ENCODE data around the gene PRDM16.

PRDM16 gene

GRCh38 chr1:3053986-3054385 lies 15.0 kb upstream of the PRDM16 start:
- no peak for DNase-seq (ENCODE audit: low read depth in 1 of 2, low spot score in 1 of 2)

GRCh38 chr1:3054474-3054873 lies 14.5 kb upstream of the PRDM16 start:
- DNase-seq (ENCODE audit: low read depth in 1 of 2, low spot score in 1 of 2) = no peak

- no peak for DNase-seq (ENCODE audit: low read depth in 1 of 2, low spot score in 1 of 2)
These were observed 14.0 kb upstream of the PRDM16 start for GRCh38 chr1:3055051-3055450.

- DNase-seq (ENCODE audit: low read depth in 1 of 2, low spot score in 1 of 2) = no peak
These were observed 12.4 kb upstream of the PRDM16 start for GRCh38 chr1:3056641-3057040.

- DNase-seq (ENCODE audit: low read depth in 1 of 2, low spot score in 1 of 2) = no peak
These were observed 10.6 kb upstream of the PRDM16 start for GRCh38 chr1:3058263-3059030.

GRCh38 chr1:3060127-3060526 lies 8.9 kb upstream of the PRDM16 start:
- no peak for DNase-seq (ENCODE audit: low read depth in 1 of 2, low spot score in 1 of 2)

- DNase-seq (ENCODE audit: low read depth in 1 of 2, low spot score in 1 of 2) = no peak
These were observed 8.1 kb upstream of the PRDM16 start for GRCh38 chr1:3060601-3061551.

- DNase-seq (ENCODE audit: low read depth in 1 of 2, low spot score in 1 of 2) = no peak
These were observed 7.4 kb upstream of the PRDM16 start for GRCh38 chr1:3061566-3061965.

GRCh38 chr1:3061981-3062615 lies 6.9 kb upstream of the PRDM16 start:
- no peak for DNase-seq (ENCODE audit: low read depth in 1 of 2, low spot score in 1 of 2)

- no peak for DNase-seq (ENCODE audit: low read depth in 1 of 2, low spot score in 1 of 2)
These were observed 6.2 kb upstream of the PRDM16 start for GRCh38 chr1:3062616-3063378.

- DNase-seq (ENCODE audit: low read depth in 1 of 2, low spot score in 1 of 2) = no peak
These were observed 5.4 kb upstream of the PRDM16 start for GRCh38 chr1:3063379-3064295.

GRCh38 chr1:3064296-3064850 lies 4.6 kb upstream of the PRDM16 start:
- DNase-seq (ENCODE audit: low read depth in 1 of 2, low spot score in 1 of 2) = no peak

GRCh38 chr1:3064901-3065300 lies 4.1 kb upstream of the PRDM16 start:
- no peak for DNase-seq (ENCODE audit: low read depth in 1 of 2, low spot score in 1 of 2)

- no peak for DNase-seq (ENCODE audit: low read depth in 1 of 2, low spot score in 1 of 2)
These were observed 3.6 kb upstream of the PRDM16 start for GRCh38 chr1:3065396-3065795.

- DNase-seq (ENCODE audit: low read depth in 1 of 2, low spot score in 1 of 2) = no peak
These were observed 3.2 kb upstream of the PRDM16 start for GRCh38 chr1:3065797-3066196.

- DNase-seq (ENCODE audit: low read depth in 1 of 2, low spot score in 1 of 2) = no peak
These were observed 2.7 kb upstream of the PRDM16 start for GRCh38 chr1:3066250-3066711.

- no peak for DNase-seq (ENCODE audit: low read depth in 1 of 2, low spot score in 1 of 2)
These were observed 2.2 kb upstream of the PRDM16 start for GRCh38 chr1:3066826-3067225.

GRCh38 chr1:3067301-3067670 lies 1.7 kb upstream of the PRDM16 start:
- DNase-seq (ENCODE audit: low read depth in 1 of 2, low spot score in 1 of 2) = no peak

GRCh38 chr1:3067671-3068563 lies 1.1 kb upstream of the PRDM16 start:
- no peak for DNase-seq (ENCODE audit: low read depth in 1 of 2, low spot score in 1 of 2)
